Neuron (in vitro differentiated cells): ENCODE measurements around the gene GRHPR.

Experiments used
- H2AFZ ChIP-seq: one replicate; pipeline ENCODE4 v1.6.1; 2013; ENCODE audit warnings: low read depth, mild to moderate bottlenecking, inconsistent platforms, low read length, moderate library complexity
- H3K27me3 ChIP-seq: one replicate; pipeline ENCODE4 v1.6.1; 2013; ENCODE audit warnings: low read length; ENCODE audit not compliant: insufficient read depth
- H3K36me3 ChIP-seq: one replicate; pipeline ENCODE4 v1.6.1; 2013; ENCODE audit warnings: low read length; ENCODE audit not compliant: insufficient read depth
- H3K4me1 ChIP-seq: one replicate; pipeline ENCODE4 v1.6.1; 2013; ENCODE audit warnings: low read length; ENCODE audit not compliant: insufficient read depth
- H3K4me3 ChIP-seq: 2 replicates; pipeline ENCODE4 v1.5.1; 2013; ENCODE audit warnings: mild to moderate bottlenecking, low read length, moderate library complexity
- H3K9me3 ChIP-seq: one replicate; pipeline ENCODE4 v1.6.1; 2013; ENCODE audit warnings: low read length

The GRHPR gene

DNA sequence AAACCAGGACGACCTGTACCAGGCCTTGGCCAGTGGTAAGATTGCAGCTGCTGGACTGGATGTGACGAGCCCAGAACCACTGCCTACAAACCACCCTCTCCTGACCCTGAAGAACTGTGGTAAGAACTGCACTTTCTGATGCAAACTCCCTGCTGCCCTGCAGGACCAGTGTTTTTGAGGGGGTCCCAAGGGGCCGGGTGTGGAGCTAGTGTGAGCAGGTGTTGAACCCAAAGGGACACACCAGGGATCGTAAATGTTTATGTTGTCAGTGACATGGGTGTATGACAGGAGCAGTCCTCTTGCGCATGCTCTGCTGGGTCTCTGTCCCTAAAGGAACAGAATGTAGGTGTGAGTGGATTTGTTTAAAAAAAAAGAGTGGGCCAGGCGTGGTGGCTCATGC lies 9.5 kb downstream of the GRHPR start:
- H3K4me3 ChIP-seq, result no peak overlapping the region
- peaks cover 38% of the 10 kb centered on the region for H3K4me1 ChIP-seq
- H3K27me3 ChIP-seq, result no peaks in the 10 kb centered on the region
- peaks cover 64% of the 10 kb centered on the region for H3K36me3 ChIP-seq
- H2AFZ ChIP-seq, result no peak overlapping the region
- H3K9me3 ChIP-seq, result no peaks in the 10 kb centered on the region

DNA sequence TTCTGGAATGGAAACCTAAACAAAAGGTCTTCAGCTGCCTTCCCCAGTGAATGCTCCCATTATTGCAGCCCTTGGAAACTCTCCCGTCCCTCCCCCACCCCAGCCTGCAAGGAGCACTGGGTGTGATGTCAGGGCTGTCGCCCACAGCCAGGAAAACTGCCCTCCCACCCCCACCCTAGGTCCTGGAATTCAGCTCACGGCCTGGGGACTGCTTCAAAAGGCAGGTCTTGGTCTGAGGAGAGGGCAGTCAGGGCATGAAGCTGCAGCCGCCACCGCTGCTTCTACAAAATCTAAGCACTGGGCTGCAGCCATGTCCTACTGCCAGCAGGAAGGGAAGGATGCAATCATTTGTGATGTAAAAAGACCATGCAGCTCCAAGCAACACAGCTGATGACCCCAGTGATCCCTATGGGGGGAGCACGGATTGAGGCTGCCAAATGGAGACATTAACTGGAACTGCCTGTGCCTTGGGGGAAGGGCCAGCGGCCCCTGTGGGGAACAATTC lies 11.4 kb downstream of the GRHPR start:
- H3K36me3 ChIP-seq, result peaks cover 66% of the 10 kb centered on the region
- H3K9me3 ChIP-seq, result no peaks in the 10 kb centered on the region
- peaks cover 38% of the 10 kb centered on the region for H3K4me1 ChIP-seq
- H3K4me3 ChIP-seq, result no peak overlapping the region
- H2AFZ ChIP-seq, result no peak overlapping the region
- H3K27me3 ChIP-seq, result no peaks in the 10 kb centered on the region

- Histone ChIP-seq H3K4me3 (no peak overlapping the region), H3K4me1 (peaks cover 29% of the 10 kb centered on the region), H2AFZ (no peak overlapping the region), H3K27me3 (no peaks in the 10 kb centered on the region), H3K36me3 (peaks cover 70% of the 10 kb centered on the region), H3K9me3 (no peaks in the 10 kb centered on the region)
Measured at GRCh38 chr9:37436540-37436939, 14.0 kb downstream of the GRHPR start.

DNA sequence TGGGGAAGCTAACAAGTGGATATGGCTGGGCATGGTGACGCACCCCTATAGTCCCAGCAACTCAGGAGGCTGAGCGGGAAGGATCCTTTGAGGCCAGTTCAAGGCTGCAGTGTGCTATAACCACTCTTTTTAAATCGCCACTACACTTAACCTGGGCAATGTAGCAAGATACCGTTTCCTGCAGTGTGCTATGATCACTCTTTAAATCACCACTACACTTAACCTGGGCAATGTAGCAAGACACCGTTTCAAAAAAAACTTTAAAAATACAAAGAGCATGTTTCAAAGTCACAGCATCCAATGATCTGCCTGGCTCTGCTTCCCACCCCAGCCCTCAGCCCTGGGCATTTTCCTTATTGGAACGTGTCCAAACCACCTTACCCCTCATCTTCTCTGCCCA lies 14.5 kb downstream of the GRHPR start:
- H2AFZ ChIP-seq, result no peak overlapping the region
- peaks cover 29% of the 10 kb centered on the region for H3K4me1 ChIP-seq
- H3K27me3 ChIP-seq, result no peaks in the 10 kb centered on the region
- peaks cover 70% of the 10 kb centered on the region for H3K36me3 ChIP-seq
- H3K4me3 ChIP-seq, result no peak overlapping the region
- no peaks in the 10 kb centered on the region for H3K9me3 ChIP-seq

DNA sequence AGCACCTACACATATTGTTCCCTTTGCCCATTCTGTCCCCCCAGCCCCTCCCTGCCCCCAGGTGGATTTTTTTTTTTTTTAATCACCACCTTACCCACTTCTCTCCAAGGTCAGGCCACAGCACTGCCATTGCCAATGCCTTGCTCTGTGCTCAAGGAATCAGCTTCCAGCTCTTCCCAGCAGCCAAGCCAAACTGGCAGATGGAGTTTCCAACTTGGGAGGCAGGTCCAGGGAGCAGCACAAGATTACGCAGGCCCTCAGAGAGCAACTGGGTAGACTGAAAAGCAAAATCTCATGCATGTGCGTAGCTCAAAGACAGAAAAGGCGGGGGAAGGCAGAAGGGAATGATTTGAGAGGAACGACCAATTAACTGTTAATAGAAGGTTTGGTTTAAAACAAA lies 15.1 kb downstream of the GRHPR start:
- H3K4me3 ChIP-seq, result no peak overlapping the region
- H3K27me3 ChIP-seq, result no peaks in the 10 kb centered on the region
- H3K9me3 ChIP-seq, result no peaks in the 10 kb centered on the region
- peaks cover 72% of the 10 kb centered on the region for H3K36me3 ChIP-seq
- H3K4me1 ChIP-seq, result peaks cover 27% of the 10 kb centered on the region
- no peak overlapping the region for H2AFZ ChIP-seq

GRCh38 chr9:37438359-37438758 lies 15.9 kb downstream of the GRHPR start:
- H3K4me3 ChIP-seq, result no peak overlapping the region
- peaks cover 74% of the 10 kb centered on the region for H3K36me3 ChIP-seq
- no peaks in the 10 kb centered on the region for H3K27me3 ChIP-seq
- no peak overlapping the region for H2AFZ ChIP-seq
- no peaks in the 10 kb centered on the region for H3K9me3 ChIP-seq
- peaks cover 20% of the 10 kb centered on the region for H3K4me1 ChIP-seq

GRCh38 chr9:37441776-37442370 lies 19.4 kb downstream of the GRHPR start:
- Histone ChIP-seq H2AFZ (no peak overlapping the region), H3K4me1 (no peaks in the 10 kb centered on the region), H3K27me3 (no peaks in the 10 kb centered on the region), H3K36me3 (peaks cover 59% of the 10 kb centered on the region), H3K4me3 (no peak overlapping the region), H3K9me3 (no peaks in the 10 kb centered on the region)

DNA sequence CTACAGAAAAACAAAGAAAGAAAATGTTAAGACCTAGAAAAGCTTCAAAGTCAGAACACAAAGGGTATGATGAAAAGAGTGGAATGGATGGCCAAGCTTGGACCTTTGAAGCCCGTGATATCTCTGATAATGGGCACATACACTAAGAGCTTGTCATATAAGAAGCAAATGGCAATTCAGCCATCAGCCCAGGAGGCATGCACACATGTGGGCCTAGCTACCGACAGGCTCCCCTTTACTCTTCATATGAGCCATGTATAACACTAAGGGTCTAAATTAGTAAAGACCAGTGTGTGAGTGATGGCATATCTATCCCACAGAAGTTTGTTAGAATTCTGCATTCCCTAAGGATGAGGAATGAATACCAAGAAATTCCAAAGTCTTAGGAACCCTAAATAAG lies 20.1 kb downstream of the GRHPR start:
- Histone ChIP-seq H3K4me1 (no peaks in the 10 kb centered on the region), H3K4me3 (no peak overlapping the region), H3K9me3 (no peaks in the 10 kb centered on the region), H2AFZ (no peak overlapping the region), H3K36me3 (peaks cover 52% of the 10 kb centered on the region), H3K27me3 (no peaks in the 10 kb centered on the region)

- Histone ChIP-seq H3K27me3 (no peaks in the 10 kb centered on the region), H3K36me3 (peaks cover 45% of the 10 kb centered on the region), H3K4me1 (no peaks in the 10 kb centered on the region), H3K9me3 (no peaks in the 10 kb centered on the region), H3K4me3 (no peak overlapping the region), H2AFZ (no peak overlapping the region)
Measured at GRCh38 chr9:37443566-37443965, 21.1 kb downstream of the GRHPR start.

DNA sequence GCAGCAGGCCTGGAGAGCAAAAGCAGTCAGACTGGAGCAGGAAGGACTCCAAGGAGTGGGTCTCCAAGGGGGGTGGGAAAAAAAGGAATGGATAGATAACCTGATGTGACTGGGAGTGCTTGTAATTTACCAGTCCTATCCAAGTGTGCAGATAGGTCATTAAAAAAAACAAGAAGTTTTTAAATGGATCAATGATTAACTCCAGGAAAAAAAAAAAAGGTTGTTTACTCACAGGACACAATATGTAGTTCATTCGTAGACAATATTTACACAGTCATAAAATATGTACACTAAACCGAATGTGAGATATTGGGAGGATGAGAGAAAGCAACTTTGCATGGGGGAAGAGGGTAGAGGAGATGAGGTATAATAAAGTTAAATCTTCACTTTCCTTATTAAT lies 22.4 kb downstream of the GRHPR start:
- no peaks in the 10 kb centered on the region for H3K27me3 ChIP-seq
- H3K36me3 ChIP-seq, result peaks cover 32% of the 10 kb centered on the region
- H3K4me3 ChIP-seq, result no peak overlapping the region
- H3K4me1 ChIP-seq, result no peaks in the 10 kb centered on the region
- no peak overlapping the region for H2AFZ ChIP-seq
- H3K9me3 ChIP-seq, result no peaks in the 10 kb centered on the region

- Histone ChIP-seq H3K36me3 (peaks cover 23% of the 10 kb centered on the region), H3K27me3 (no peaks in the 10 kb centered on the region), H2AFZ (no peak overlapping the region), H3K9me3 (no peaks in the 10 kb centered on the region), H3K4me3 (no peak overlapping the region), H3K4me1 (no peaks in the 10 kb centered on the region)
Measured at GRCh38 chr9:37445832-37446231, 23.3 kb downstream of the GRHPR start.

DNA sequence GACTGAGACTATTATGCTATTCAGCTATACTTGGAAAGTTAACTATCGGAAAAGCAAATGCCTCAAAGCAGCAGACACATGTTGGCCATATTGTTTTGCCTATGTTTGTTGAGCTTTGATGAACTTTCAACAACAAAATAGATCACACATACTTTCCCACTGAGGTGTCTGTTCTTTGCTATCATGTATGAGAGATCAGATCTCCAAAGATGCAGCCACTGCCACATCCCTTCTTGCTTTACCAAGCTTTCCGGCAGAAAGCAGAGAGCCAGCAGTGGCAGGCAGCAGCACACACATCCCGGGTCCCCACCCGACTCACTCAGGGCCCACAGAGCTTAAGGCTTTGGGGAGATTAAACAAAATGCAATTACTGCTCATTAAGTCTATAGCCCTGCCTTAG lies 23.9 kb downstream of the GRHPR start:
- H3K4me3 ChIP-seq, result no peak overlapping the region
- H3K36me3 ChIP-seq, result peaks cover 17% of the 10 kb centered on the region
- no peak overlapping the region for H2AFZ ChIP-seq
- H3K4me1 ChIP-seq, result no peaks in the 10 kb centered on the region
- H3K27me3 ChIP-seq, result no peaks in the 10 kb centered on the region
- H3K9me3 ChIP-seq, result no peaks in the 10 kb centered on the region

- Histone ChIP-seq H3K9me3 (no peaks in the 10 kb centered on the region), H3K27me3 (no peaks in the 10 kb centered on the region), H3K36me3 (peaks cover 10% of the 10 kb centered on the region), H3K4me1 (no peaks in the 10 kb centered on the region), H3K4me3 (no peak overlapping the region), H2AFZ (no peak overlapping the region)
Measured at GRCh38 chr9:37447111-37447510, 24.6 kb downstream of the GRHPR start.
